Common myeloid progenitor, CD34-positive (primary cell): ENCODE data around the gene CACNG7.
A peak's percentile ranks its signal among the peaks of the same experiment; 100 is the strongest.

Experiments used
- CTCF ChIA-PET: fragments of 350-600 bp; sonication (Branson Sonifier 250); formaldehyde crosslinking; loops from one replicate; lab custom pipeline; 2021; ENCODE audit warnings: antibody characterized with exemption; lab: Charles Lee
- POLR2A ChIA-PET: fragments of 350-600 bp; sonication (Branson Sonifier 250); formaldehyde crosslinking; loops from one replicate; lab custom pipeline; 2021; ENCODE audit warnings: antibody characterized with exemption; lab: Charles Lee
- DNase-seq, 3 donors: peaks; one replicate each; pipeline versions ENCODE4 v3.0.0 to v3.0.0-alpha.2; 2013
- H3K27ac ChIP-seq, 2 experiments: 1 replicate in 1 of 2; 2 replicates in 1 of 2; pipeline ENCODE4 v1.7.0; 2013; ENCODE audit warnings: inconsistent platforms in 2 of 2, low read length in 2 of 2, mild to moderate bottlenecking in 2 of 2, low read depth in 1 of 2, moderate library complexity in 1 of 2; ENCODE audit not compliant: severe bottlenecking in 2 of 2, insufficient read depth in 1 of 2, poor library complexity in 1 of 2
- H3K27me3 ChIP-seq, 5 experiments: replicated peaks in 2 of 5; 1 replicate in 3 of 5; 2 replicates in 2 of 5; pipeline versions ENCODE4 v1.6.1 to v1.7.0; 2013; ENCODE audit warnings: low read length in 4 of 5, mild to moderate bottlenecking in 2 of 5, moderate library complexity in 2 of 5, inconsistent platforms in 1 of 5; ENCODE audit not compliant: insufficient read depth in 5 of 5, control insufficient read depth in 4 of 5
- H3K36me3 ChIP-seq, 4 experiments: 1 replicate in 2 of 4; 2 replicates in 2 of 4; pipeline versions ENCODE4 v1.6.1 to v1.7.0; 2013; ENCODE audit warnings: low read length in 3 of 4, control low read depth in 1 of 4, mild to moderate bottlenecking in 1 of 4; ENCODE audit not compliant: control insufficient read depth in 4 of 4, insufficient read depth in 4 of 4
- H3K4me1 ChIP-seq, 4 experiments: 1 replicate in 3 of 4; 2 replicates in 1 of 4; pipeline versions ENCODE4 v1.6.1 to v1.7.1; 2013; ENCODE audit warnings: low read length in 3 of 4, mild to moderate bottlenecking in 3 of 4, control low read depth in 1 of 4, inconsistent platforms in 1 of 4, moderate library complexity in 1 of 4; ENCODE audit not compliant: control insufficient read depth in 4 of 4, insufficient read depth in 4 of 4; ENCODE audit errors: control extremely low read depth in 1 of 4
- H3K4me3 ChIP-seq, 7 experiments: 1 replicate in 4 of 7; 2 replicates in 3 of 7; pipeline versions ENCODE4 v1.5.1 to v1.7.0; 2013; ENCODE audit warnings: mild to moderate bottlenecking in 7 of 7, low read length in 6 of 7, moderate library complexity in 6 of 7, inconsistent platforms in 2 of 7, low read depth in 2 of 7, control low read depth in 1 of 7; ENCODE audit not compliant: insufficient read depth in 4 of 7, control insufficient read depth in 1 of 7; ENCODE audit errors: extremely low read depth in 1 of 7
- H3K9me3 ChIP-seq, 5 experiments: 1 replicate in 4 of 5; 2 replicates in 1 of 5; pipeline versions ENCODE4 v1.6.1 to v1.7.1; 2013; ENCODE audit warnings: low read length in 4 of 5, mild to moderate bottlenecking in 2 of 5, inconsistent platforms in 1 of 5, low read depth in 1 of 5, moderate library complexity in 1 of 5; ENCODE audit not compliant: control insufficient read depth in 4 of 5, insufficient read depth in 2 of 5; ENCODE audit errors: control extremely low read depth in 1 of 5
- WGBS: methylation state at CpG from one replicate; pipeline ENCODE4 v1.1.5; 2013; ENCODE audit not compliant: insufficient coverage; 5-methylcytosine and 5-hydroxymethylcytosine counted together

Gene CACNG7

DNA sequence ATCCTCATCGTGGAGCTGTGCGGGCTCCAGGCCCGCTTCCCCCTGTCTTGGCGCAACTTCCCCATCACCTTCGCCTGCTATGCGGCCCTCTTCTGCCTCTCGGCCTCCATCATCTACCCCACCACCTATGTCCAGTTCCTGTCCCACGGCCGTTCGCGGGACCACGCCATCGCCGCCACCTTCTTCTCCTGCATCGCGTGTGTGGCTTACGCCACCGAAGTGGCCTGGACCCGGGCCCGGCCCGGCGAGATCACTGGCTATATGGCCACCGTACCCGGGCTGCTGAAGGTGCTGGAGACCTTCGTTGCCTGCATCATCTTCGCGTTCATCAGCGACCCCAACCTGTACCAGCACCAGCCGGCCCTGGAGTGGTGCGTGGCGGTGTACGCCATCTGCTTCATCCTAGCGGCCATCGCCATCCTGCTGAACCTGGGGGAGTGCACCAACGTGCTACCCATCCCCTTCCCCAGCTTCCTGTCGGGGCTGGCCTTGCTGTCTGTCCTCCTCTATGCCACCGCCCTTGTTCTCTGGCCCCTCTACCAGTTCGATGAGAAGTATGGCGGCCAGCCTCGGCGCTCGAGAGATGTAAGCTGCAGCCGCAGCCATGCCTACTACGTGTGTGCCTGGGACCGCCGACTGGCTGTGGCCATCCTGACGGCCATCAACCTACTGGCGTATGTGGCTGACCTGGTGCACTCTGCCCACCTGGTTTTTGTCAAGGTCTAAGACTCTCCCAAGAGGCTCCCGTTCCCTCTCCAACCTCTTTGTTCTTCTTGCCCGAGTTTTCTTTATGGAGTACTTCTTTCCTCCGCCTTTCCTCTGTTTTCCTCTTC lies 35.1 kb upstream of the CACNG7 start:
- 94% methylated on average over 48 of the region's 51 CpGs for WGBS
- H3K27me3 ChIP-seq, result no peaks in the 10 kb centered on the region
- no peak overlapping the region for H3K27ac ChIP-seq
- ChIA-PET CTCF (no interaction called here), POLR2A (interaction anchor here (1.0 kb wide), 1 partner anchor 21 kb away, joined by 4 read pairs; no protein-coding TSS in a partner anchor)
- H3K4me1 ChIP-seq, result peaks cover 7 to 43% (median 29%) of the 10 kb centered on the region in 4 experiments
- H3K36me3 ChIP-seq, result peaks cover 5 to 50% (median 23%) of the 10 kb centered on the region in 4 experiments
- H3K9me3 ChIP-seq, result no peaks in the 10 kb centered on the region
- no peak overlapping the region for H3K4me3 ChIP-seq
- DNase-seq, result peak in 1 of 3 donors; percentile 26

DNA sequence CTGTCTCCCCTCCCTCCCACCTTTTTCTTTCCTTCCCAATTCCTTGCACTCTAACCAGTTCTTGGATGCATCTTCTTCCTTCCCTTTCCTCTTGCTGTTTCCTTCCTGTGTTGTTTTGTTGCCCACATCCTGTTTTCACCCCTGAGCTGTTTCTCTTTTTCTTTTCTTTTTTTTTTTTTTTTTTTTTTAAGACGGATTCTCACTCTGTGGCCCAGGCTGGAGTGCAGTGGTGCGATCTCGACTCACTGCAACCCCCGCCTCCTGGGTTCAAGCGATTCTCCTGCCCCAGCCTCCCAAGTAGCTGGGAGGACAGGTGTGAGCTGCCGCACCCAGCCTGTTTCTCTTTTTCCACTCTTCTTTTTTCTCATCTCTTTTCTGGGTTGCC lies 34.5 kb upstream of the CACNG7 start:
- H3K27me3 ChIP-seq, result peaks cover 0 to 2% (median under 1%) of the 10 kb centered on the region in 5 experiments
- ChIA-PET CTCF (no interaction called here), POLR2A (interaction anchor here (1.0 kb wide), 1 partner anchor 44 kb away, joined by 4 read pairs; no protein-coding TSS in a partner anchor)
- 88% methylated on average over 6 of the region's 6 CpGs for WGBS
- peaks cover 8 to 47% (median 34%) of the 10 kb centered on the region in 4 experiments for H3K4me1 ChIP-seq
- H3K27ac ChIP-seq, result no peak overlapping the region
- peaks cover 5 to 50% (median 23%) of the 10 kb centered on the region in 4 experiments for H3K36me3 ChIP-seq
- no peak for DNase-seq
- no peak overlapping the region for H3K4me3 ChIP-seq
- no peaks in the 10 kb centered on the region for H3K9me3 ChIP-seq

DNA sequence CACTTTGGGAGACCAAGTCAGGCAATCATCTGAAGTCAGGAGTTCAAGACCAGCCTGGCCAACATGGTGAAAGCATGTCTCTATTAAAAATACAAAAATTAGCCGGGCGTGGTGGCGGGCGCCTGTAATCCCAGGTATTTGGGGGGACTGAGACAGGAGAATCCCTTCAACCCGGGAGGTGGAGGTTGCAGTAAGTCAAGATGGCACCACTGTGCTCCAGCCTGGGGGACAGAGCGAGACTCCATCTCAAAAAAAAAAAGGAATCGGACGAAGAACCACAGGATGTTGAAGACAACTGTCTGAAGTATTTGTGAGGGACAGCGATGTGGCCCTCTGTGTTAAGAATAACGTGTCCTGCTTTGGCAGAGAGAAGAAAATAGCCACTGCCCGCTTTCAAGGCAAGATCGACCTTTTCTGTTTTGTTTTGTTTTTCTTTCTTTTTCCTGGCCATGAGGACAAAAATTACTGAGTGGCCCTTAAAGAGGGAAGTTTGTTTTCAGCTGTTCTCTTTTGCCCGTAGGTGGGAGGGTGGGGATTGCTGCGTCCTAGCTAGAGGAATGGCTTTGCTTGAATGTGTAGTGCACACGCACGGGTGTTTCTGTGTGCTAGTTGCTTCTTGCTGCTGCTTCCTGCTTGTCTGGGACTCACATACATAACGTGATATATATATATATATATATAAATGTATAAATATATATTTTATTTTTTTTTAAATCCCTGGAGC lies 33.3 kb upstream of the CACNG7 start:
- 95% methylated on average over 12 of the region's 17 CpGs for WGBS
- DNase-seq, result peak in 1 of 3 donors; percentile 30
- Histone ChIP-seq H3K4me1 (peaks cover 12 to 44% (median 31%) of the 10 kb centered on the region in 4 experiments), H3K4me3 (no peak overlapping the region), H3K36me3 (peaks cover 5 to 48% (median 23%) of the 10 kb centered on the region in 4 experiments), H3K27me3 (peaks cover 3 to 14% (median 10%) of the 10 kb centered on the region in 5 experiments), H3K9me3 (no peaks in the 10 kb centered on the region), H3K27ac (no peak overlapping the region)
- ChIA-PET POLR2A (interaction anchor here (1.0 to 2.6 kb wide), 2 partner anchors 9 to 45 kb away, joined by 4 to 13 read pairs; partner anchors contain the start of gene MYADM), CTCF (interaction anchor here (0.7 to 2.0 kb wide), 2 partner anchors 24 to 32 kb away, joined by 3 to 6 read pairs; no protein-coding TSS in a partner anchor)

GRCh38 chr19:53876651-53877224 lies 32.3 kb upstream of the CACNG7 start:
- 96% methylated on average over 4 of the region's 6 CpGs for WGBS
- ChIA-PET CTCF (interaction anchor here (0.6 to 2.0 kb wide), 7 partner anchors 9 to 146 kb away, joined by 3 to 6 read pairs (median 4); partner anchors contain the start of gene MYADM), POLR2A (interaction anchor here (2.6 kb wide), 1 partner anchor 10 kb away, joined by 13 read pairs; the partner anchor contains the start of gene MYADM)
- H3K4me1 ChIP-seq, result peaks cover 12 to 42% (median 29%) of the 10 kb centered on the region in 4 experiments
- peak in 2 of 3 donors; percentile 72 to 74 for DNase-seq
- peaks cover 3 to 24% (median 18%) of the 10 kb centered on the region in 5 experiments for H3K27me3 ChIP-seq
- no peak overlapping the region for H3K27ac ChIP-seq
- H3K4me3 ChIP-seq, result no peak overlapping the region
- H3K9me3 ChIP-seq, result no peaks in the 10 kb centered on the region
- peaks cover 5 to 43% (median 23%) of the 10 kb centered on the region in 4 experiments for H3K36me3 ChIP-seq

DNA sequence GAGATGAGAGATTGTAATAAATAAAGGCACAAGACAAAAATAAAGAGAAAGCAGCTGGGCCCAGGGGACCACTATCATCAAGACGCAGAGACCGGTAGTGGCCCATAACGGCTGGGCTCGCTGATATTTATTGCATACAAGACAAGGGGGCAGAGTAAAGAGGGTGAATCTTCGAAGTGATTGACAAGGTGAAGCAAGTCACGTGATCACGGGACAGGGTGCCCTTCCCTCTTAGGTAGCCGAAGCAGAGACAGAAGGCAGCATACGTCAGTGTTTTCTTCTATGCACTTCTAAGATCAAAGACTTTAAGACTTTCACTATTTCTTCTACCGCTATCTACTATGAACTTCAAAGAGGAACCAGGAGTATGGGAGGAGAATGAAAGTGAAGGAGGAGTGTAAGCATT lies 31.7 kb upstream of the CACNG7 start:
- ChIA-PET CTCF (interaction anchor here (0.8 to 2.0 kb wide), 5 partner anchors 9 to 146 kb away, joined by 3 to 6 read pairs (median 4); partner anchors contain the start of gene MYADM), POLR2A (interaction anchor here (2.6 kb wide), 1 partner anchor 11 kb away, joined by 13 read pairs; the partner anchor contains the start of gene MYADM)
- 94% methylated on average over 5 of the region's 10 CpGs for WGBS
- no peak overlapping the region for H3K4me3 ChIP-seq
- peaks cover 12 to 42% (median 31%) of the 10 kb centered on the region in 4 experiments for H3K4me1 ChIP-seq
- DNase-seq, result peak in 2 of 3 donors; percentile 71 to 75
- no peak overlapping the region for H3K27ac ChIP-seq
- H3K9me3 ChIP-seq, result no peaks in the 10 kb centered on the region
- peaks cover 3 to 30% (median 18%) of the 10 kb centered on the region in 5 experiments for H3K27me3 ChIP-seq
- peaks cover 5 to 40% (median 23%) of the 10 kb centered on the region in 4 experiments for H3K36me3 ChIP-seq

GRCh38 chr19:53878776-53879139 lies 30.3 kb upstream of the CACNG7 start:
- no peaks in the 10 kb centered on the region for H3K9me3 ChIP-seq
- peaks cover 12 to 41% (median 29%) of the 10 kb centered on the region in 4 experiments for H3K4me1 ChIP-seq
- H3K4me3 ChIP-seq, result peak overlapping the region; percentile 15 to 81 (median 65)
- no peak overlapping the region for H3K27ac ChIP-seq
- WGBS, result 74% methylated on average over 5 of the region's 12 CpGs
- peak in 2 of 3 donors; percentile 66 to 71 for DNase-seq
- ChIA-PET CTCF (interaction anchor here (1.2 kb wide), 1 partner anchor 27 kb away, joined by 3 read pairs; no protein-coding TSS in a partner anchor), POLR2A (interaction anchor here (1.0 kb wide), 1 partner anchor 12 kb away, joined by 4 read pairs; the partner anchor contains the start of gene MYADM)
- H3K27me3 ChIP-seq, result peaks cover 3 to 44% (median 25%) of the 10 kb centered on the region in 5 experiments
- H3K36me3 ChIP-seq, result peaks cover 4 to 28% (median 16%) of the 10 kb centered on the region in 4 experiments
